Lower leg skin (tissue), 4 donors: ENCODE measurements around the gene TRUB2. TPM values are rescaled to one million over a fixed set of nuclear protein-coding genes. Genes with fewer than 3 reads are reported as not detected.

Experiments
- DNase-seq, 2 donors: peaks; one replicate each; pipeline ENCODE4 v3.0.0-alpha.2; 2019; ENCODE audit warnings: low spot score in 2 of 2
- H3K4me3 ChIP-seq: fragments of 200-600 bp; sonication (generic); 2 replicates; pipeline ENCODE4 v1.5.1; 2017; ENCODE audit warnings: mild to moderate bottlenecking, low read depth; ENCODE audit not compliant: poor library complexity, severe bottlenecking
- CTCF ChIP-seq, 3 donors: fragments of 450-650 bp; IDR thresholded peaks; one replicate each; pipeline ENCODE4 v1.5.1; 2016; ENCODE audit warnings: antibody characterized with exemption in 3 of 3, mild to moderate bottlenecking in 3 of 3, moderate library complexity in 2 of 3
- POLR2A ChIP-seq, 2 donors: fragments of 450-650 bp; IDR thresholded peaks; one replicate each; pipeline ENCODE4 v1.6.1; 2016 to 2017; ENCODE audit warnings: antibody characterized with exemption in 2 of 2, mild to moderate bottlenecking in 1 of 2, moderate library complexity in 1 of 2
- WGBS, 2 donors: methylation state at CpG; one replicate each; pipeline ENCODE4 v1.1.5; 2018; 5-methylcytosine and 5-hydroxymethylcytosine counted together
- intact Hi-C: fragments of 100-400 bp; cut with DNase I; formaldehyde crosslinking; loops from one replicate; pipeline ENCODE4 v1.15.0; 2023; ENCODE audit warnings: low total_unique reads
- total RNA-seq, 4 donors: library from RNA; depleted of rRNA; stranded (reverse); fragments of >200 nt; gene quantifications; one replicate each; pipeline ENCODE4 v1.1.0, GENCODE V29; 2016

TRUB2 gene
- total RNA-seq, 4 donors from 2014 or later, result 10.8 to 13.9 (median 11.5) TPM

- intact Hi-C loops, result no loop called here
- WGBS, 2 donors, result 94 to 95% methylated on average over 17 of the region's 17 CpGs
Measured at GRCh38 chr9:128260340-128260739, 61.9 kb downstream of the TRUB2 start.

GRCh38 chr9:128259156-128259555 is 63.1 kb downstream of the TRUB2 start:
- H3K4me3 ChIP-seq, result no peak overlapping the region
- intact Hi-C loops, result no loop called here
- 80 to 88% methylated on average over 7 to 9 of the region's 9 CpGs for WGBS, 2 donors
- TF ChIP-seq POLR2A (IDR thresholded peaks at IDR 0.05) (no peak), CTCF (IDR thresholded peaks at IDR 0.05) (no peak)
- DNase-seq, result no peak

More at GRCh38 chr9:128260340-128260739, 61.9 kb downstream of the TRUB2 start:
- no peak for DNase-seq
- TF ChIP-seq CTCF (IDR thresholded peaks at IDR 0.05) (no peak), POLR2A (IDR thresholded peaks at IDR 0.05) (no peak)
- no peak overlapping the region for H3K4me3 ChIP-seq

- no peak overlapping the region for H3K4me3 ChIP-seq
- TF ChIP-seq CTCF (IDR thresholded peaks at IDR 0.05), result no peak
- no peak for TF ChIP-seq POLR2A (IDR thresholded peaks at IDR 0.05)
- no peak for DNase-seq
- 87 to 89% methylated on average over 6 of the region's 6 CpGs for WGBS, 2 donors
- intact Hi-C loops, result no loop called here
Measured at GRCh38 chr9:128258326-128258725, 63.9 kb downstream of the TRUB2 start.

GRCh38 chr9:128257907-128258306 is 64.3 kb downstream of the TRUB2 start:
- no peak for TF ChIP-seq CTCF (IDR thresholded peaks at IDR 0.05)
- no peak for TF ChIP-seq POLR2A (IDR thresholded peaks at IDR 0.05)
- WGBS, 2 donors, result 85 to 91% methylated on average over 7 to 11 of the region's 11 CpGs
- intact Hi-C loops, result no loop called here
- DNase-seq, result no peak
- no peak overlapping the region for H3K4me3 ChIP-seq

DNA sequence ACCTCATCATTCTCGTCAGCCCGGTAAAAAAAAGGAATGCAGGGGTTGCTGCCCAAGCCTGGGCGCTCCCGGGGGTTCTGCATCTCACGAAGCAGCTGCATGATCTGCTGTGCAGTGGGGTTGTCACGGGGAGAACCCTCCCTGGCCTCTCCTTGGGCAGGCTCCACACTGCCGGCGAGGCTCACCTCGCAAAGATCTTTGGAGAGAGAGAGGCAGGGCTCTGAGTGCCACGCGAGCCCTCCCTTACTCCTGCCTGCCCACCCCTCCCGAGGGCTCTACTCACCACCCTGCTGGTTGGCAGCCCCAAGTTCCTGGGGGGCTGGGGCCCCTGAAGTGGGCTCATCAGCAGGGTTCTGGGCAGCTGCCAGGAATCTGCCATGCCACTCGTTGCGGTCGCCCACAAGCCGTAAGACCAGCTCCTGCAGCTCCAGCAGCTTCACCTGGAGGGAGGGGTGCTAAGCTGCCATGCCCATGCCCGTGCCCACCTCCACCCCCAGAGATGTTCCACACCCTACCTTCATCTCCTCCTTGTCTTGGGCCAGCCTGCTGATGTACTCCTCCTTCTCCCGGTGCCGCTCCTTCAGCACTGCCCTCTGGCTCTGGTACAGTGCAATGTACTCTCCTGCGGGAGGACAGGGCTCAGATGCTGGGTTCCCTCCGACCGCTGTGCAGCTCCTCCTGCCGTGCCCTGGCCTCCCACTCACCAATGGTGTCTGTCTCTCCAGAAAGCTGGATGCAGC is 65.0 kb downstream of the TRUB2 start:
- 77 to 83% methylated on average over 23 of the region's 23 CpGs for WGBS, 2 donors
- intact Hi-C loops, result no loop called here
- TF ChIP-seq CTCF (IDR thresholded peaks at IDR 0.05) (no peak), POLR2A (IDR thresholded peaks at IDR 0.05) (no peak)
- no peak overlapping the region for H3K4me3 ChIP-seq
- DNase-seq, result no peak

Other genes starting within 250 kb of the TRUB2 start
- gene PTGES2, start 194.7 kb downstream of the TRUB2 start, total RNA-seq, result 10 to 100 TPM; 32.6 to 66.5 (median 56.3) TPM
- gene LCN2, start 173.0 kb downstream of the TRUB2 start, total RNA-seq, result 10 to 100 TPM in 2 of 4 donors, 1 to 10 TPM in 2; 3.7 to 33.8 (median 19.1) TPM
- 100 to 1,000 TPM; 288 to 606 (median 392) TPM for gene BBLN, start 162.2 kb downstream of the TRUB2 start, total RNA-seq
- gene CIZ1, start 130.9 kb downstream of the TRUB2 start, total RNA-seq, result 100 to 1,000 TPM in 1 of 4 donors, 10 to 100 TPM in 3; 71.6 to 135 (median 83.9) TPM
- 10 to 100 TPM in 1 of 4 donors, 1 to 10 TPM in 3; 6.9 to 11.4 (median 9.0) TPM for gene DNM1, start 119.1 kb downstream of the TRUB2 start, total RNA-seq
- 100 to 1,000 TPM in 3 of 4 donors, 10 to 100 TPM in 1; 81.8 to 123 (median 116) TPM for gene GOLGA2, start 46.4 kb downstream of the TRUB2 start, total RNA-seq
- 10 to 100 TPM; 12.3 to 31.1 (median 24.8) TPM for gene SWI5, start 46.2 kb downstream of the TRUB2 start, total RNA-seq
- 100 to 1,000 TPM in 2 of 4 donors, 10 to 100 TPM in 2; 80.4 to 120 (median 99.4) TPM for gene COQ4, start 392 bp upstream of the TRUB2 start, total RNA-seq
- gene SLC27A4, start 18.1 kb upstream of the TRUB2 start, total RNA-seq, result 100 to 1,000 TPM in 1 of 4 donors, 10 to 100 TPM in 3; 64.7 to 105 (median 73.3) TPM
- 10 to 100 TPM; 24.3 to 37.7 (median 31.1) TPM for gene URM1, start 48.9 kb upstream of the TRUB2 start, total RNA-seq
- 10 to 100 TPM in 1 of 4 donors, 1 to 10 TPM in 3; 5.6 to 21.3 (median 7.3) TPM for gene CERCAM, start 98.4 kb upstream of the TRUB2 start, total RNA-seq
- 10 to 100 TPM; 15.0 to 22.1 (median 18.0) TPM for gene ODF2, start 133.6 kb upstream of the TRUB2 start, total RNA-seq
- 10 to 100 TPM; 28.6 to 44.3 (median 30.8) TPM for gene GLE1, start 182.3 kb upstream of the TRUB2 start, total RNA-seq
- gene SPTAN1, start 230.1 kb upstream of the TRUB2 start, total RNA-seq, result 100 to 1,000 TPM; 223 to 331 (median 293) TPM